ENCODE results near the gene CSTB. TPM values are rescaled to one million over a fixed set of nuclear protein-coding genes. Genes with fewer than 3 reads are reported as not detected.

The CSTB gene
- total and polyA plus RNA-seq, 2 of the 8 experiments (the other 6 are each of a cell fraction or from before 2014, with no cell fraction given), result 53.8 to 64.1 TPM

- TF ChIP-seq RBBP5 (IDR thresholded peaks at IDR 0.05; ENCODE audit: borderline replicate concordance, low read depth, low read length) (no peak), MAX (IDR thresholded peaks at IDR 0.05) (no peak), CHD2 (IDR thresholded peaks at IDR 0.05; ENCODE audit: low read length) (no peak), PHF8 (conservative IDR thresholded peaks at IDR 0.05; ENCODE audit: low read depth, low read length) (no peak)
Measured at GRCh38 chr21:43800124-43800523, 24.0 kb upstream of the CSTB start (continued).
